Measurements from ENCODE around the gene NCKAP5L.

GRCh38 chr12:49868449-49868848 lies 40.2 kb upstream of the NCKAP5L start:
- TF ChIP-seq RAD21 (IDR thresholded peaks at IDR 0.05 in 1 of 2, conservative IDR thresholded peaks at IDR 0.05 in 1 of 2; ENCODE audit: low read depth in 2 of 2, low read length in 2 of 2) (no peak), SIN3A (conservative IDR thresholded peaks at IDR 0.05 in 1 of 2, IDR thresholded peaks at IDR 0.05 in 1 of 2; ENCODE audit: low read depth in 1 of 2, low read length in 2 of 2) (no peak), JUN (IDR thresholded peaks at IDR 0.05; ENCODE audit: low read depth, low read length) (no peak), CTCF (IDR thresholded peaks at IDR 0.05; ENCODE audit: control extremely low read depth in 1 of 3, insufficient read depth in 1 of 3, low read depth in 1 of 3, low read length in 3 of 3) (no peak), ASH2L (IDR thresholded peaks at IDR 0.05; ENCODE audit: low read length) (no peak), EZH2 (IDR thresholded peaks at IDR 0.05; ENCODE audit: low read depth, low read length, severe bottlenecking) (no peak), EP300 (IDR thresholded peaks at IDR 0.05; ENCODE audit: borderline replicate concordance in 1 of 2, low read depth in 2 of 2, low read length in 2 of 2) (no peak), USF2 (IDR thresholded peaks at IDR 0.05; ENCODE audit: low read length) (no peak), SP1 (IDR thresholded peaks at IDR 0.05; ENCODE audit: low read depth, low read length) (no peak), MAX (IDR thresholded peaks at IDR 0.05) (no peak), CEBPB (IDR thresholded peaks at IDR 0.05; ENCODE audit: low read depth, low read length) (no peak), SIX5 (IDR thresholded peaks at IDR 0.05; ENCODE audit: low read depth, low read length) (no peak), TAF1 (IDR thresholded peaks at IDR 0.05; ENCODE audit: low read depth, low read length) (no peak)

Data from H1 (cell line).